HG03064 (cell line): ENCODE results near the gene PAFAH1B1.

Source experiments
- ATAC-seq: cut with Tn5 transposase; IDR thresholded peaks from one replicate; pipeline ENCODE4 v1.9.1; 2021; ENCODE audit warnings: low read depth; ENCODE audit not compliant: unreplicated experiment

Gene PAFAH1B1

DNA sequence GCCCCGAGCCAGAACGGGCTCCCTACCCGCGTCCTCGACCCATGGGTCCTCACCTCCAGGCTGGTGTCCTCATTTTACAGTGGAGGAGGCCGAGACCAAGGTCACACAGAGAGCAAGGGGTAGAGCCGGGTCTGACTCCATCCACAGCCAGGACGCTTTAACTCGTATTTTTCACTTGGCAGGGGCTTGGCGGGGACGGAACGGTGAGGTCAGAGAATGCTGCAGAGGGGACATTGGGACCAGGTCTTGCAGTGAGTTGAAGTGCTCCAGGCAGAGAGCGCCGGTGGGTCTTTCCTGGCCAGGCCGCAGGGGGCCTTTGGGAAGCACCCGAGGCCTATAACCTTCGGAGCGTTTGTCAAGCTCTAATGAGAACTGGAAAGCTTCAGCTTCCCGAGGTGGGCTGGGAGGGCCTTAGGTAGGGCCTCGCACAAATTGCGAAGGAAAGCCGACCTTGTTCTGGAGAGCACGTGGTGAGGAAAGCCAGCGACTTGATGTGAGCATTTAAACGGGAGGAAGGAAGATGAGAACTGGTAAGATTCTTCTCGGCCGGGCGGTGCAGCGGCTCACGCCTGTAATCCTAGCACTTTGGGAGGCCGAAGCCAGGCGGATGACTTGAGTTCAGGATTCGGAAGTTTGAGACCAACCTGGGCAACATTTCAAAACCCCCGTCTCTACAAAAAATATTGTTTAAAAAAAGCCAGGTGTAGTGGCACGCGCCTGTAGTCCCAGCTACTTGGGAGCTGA is 119.0 kb downstream of the PAFAH1B1 start:
- ATAC-seq: no peak

- no peak for ATAC-seq
Measured at GRCh38 chr17:2713881-2714280, 120.4 kb downstream of the PAFAH1B1 start.

- no peak for ATAC-seq
Measured at GRCh38 chr17:2716649-2717048, 123.2 kb downstream of the PAFAH1B1 start.

DNA sequence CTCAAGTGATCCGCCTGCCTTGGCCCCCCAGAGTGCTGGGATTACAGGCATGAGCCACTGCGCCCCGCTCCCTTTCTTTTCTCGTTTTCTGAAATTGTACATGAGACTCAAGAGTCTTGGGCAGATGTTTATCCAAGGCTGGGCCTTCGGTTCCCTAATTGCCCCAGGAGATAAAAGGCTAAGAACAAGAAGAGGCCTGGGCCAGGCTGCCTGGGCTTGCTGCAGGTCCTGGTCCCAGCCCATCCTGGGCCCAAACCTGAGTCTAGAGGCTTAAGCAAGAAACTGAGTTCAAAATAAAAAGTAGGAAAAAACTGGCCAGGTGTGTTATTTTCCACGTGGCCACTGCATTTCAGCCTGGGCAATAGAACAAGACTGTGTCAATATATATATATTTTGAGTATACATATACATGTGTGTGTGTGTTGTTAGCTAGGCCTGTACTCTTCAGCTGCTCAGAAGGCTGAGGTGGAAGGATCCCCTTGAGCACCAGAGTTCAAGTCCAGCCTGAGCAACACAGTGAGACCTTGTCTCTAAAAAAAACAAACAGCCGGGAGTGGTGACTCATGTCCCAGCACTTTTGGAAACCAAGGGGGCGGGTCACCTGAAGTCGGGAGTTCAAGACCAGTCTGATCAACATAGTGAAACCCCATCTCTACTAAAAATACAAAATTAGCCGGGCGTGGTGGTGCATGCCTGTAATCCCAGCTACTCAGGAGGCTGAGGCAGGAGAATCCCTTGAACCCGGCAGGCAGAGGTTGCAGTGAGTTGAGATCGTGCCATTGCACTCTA is 124.9 kb downstream of the PAFAH1B1 start:
- no peak for ATAC-seq

DNA sequence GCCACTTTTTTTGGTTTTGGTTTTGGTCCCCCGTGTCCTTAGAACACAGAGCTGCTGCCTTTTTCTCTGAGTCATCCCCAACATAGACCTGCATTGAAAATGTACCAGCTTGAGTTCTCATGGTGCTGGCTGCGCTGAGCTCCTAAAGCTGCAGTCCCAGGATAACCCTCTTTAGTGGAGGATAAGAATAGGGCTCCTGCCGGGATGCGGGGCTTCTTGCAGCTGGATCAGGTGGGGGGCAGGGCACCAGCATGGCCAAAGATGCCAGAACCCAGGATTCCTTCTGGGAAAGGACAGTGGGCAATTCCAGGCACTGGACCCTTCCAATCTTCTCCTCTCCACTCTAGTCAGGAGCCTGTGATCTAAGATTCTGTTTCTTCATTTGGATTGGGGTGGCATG is 126.4 kb downstream of the PAFAH1B1 start:
- ATAC-seq: no peak

DNA sequence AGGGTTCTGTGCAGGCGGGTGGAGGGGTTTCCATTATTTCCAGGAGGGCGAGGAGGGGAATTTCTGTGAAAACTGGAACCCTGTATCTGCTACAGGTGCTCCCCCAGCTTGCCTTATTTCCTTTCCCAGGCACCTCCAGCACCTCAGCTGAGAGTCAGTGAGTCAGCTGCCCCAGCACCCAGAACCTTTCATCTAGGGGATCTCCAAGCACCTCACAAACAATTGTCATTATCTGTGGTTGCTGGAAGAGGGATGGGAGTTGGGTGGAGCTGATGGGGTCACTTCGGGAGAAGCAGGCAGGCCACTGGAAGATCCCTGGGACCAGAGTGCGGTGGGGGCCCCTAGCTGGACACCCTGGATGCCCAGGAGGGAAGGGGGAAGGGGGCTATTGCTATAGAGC is 128.1 kb downstream of the PAFAH1B1 start:
- ATAC-seq: no peak

DNA sequence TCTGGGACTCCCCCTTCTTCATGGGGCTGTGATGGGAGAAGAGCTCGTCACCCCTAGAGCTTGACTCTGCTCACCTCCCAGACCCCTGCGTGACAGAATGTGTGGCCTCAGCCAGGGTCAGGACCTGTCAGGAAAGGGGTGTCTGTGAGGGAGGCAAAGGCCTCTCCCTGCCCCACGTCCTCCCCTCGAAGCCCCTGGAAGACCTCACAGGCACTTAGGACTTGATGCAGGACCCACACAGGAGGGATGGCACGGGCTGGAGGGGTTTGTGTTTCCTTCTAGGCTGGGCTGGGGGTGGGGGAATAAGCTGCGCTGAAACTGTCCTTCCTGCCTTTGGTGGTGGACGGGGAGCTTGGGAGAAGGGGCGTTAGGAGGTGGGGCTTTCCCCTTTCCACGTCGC is 129.2 kb downstream of the PAFAH1B1 start:
- ATAC-seq: no peak

DNA sequence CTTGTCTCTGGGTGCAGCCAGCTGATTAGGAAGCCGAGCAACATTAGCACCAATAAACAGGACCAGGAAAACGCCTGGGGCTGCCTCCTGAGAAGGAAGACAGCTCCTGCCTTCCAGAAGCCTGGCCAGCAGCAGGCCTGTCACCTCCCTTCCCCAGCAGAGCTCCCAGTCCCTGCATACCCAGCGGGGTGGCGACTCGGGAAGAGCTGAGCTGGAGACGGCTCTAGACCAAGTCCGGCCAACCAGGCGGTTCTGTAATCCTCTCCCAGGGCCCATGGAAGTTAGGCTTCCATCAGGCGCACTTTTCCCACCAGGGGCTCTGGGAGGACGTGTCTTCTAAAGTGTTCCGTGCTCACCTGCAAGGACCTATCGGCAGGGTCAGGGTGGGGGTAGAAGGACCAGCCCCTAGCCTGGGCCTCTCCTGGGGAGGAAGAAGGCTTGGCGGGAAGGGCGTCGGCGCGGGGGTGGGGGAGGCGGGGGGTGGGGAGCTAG is 130.1 kb downstream of the PAFAH1B1 start:
- ATAC-seq: no peak

GRCh38 chr17:2723997-2724783 is 130.7 kb downstream of the PAFAH1B1 start:
- ATAC-seq: no peak

DNA sequence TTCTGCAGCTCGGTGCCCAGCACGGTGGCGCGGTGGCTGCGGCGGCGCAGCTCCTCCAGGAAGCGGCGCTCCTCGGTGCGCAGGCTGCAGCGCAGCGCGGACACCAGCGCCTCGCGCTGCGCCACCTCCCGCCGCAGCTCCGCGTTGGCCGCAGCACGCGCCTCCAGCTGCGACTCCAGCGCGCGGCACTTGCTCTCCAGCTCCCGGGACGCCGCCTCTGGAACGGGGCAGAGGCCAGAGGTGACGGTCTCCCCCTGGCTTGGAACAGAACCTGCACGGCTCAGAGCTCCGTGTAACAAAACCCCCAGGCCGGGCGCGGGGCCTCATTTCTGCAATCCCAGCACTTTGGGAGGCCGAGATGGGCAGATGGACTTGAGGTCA is 131.3 kb downstream of the PAFAH1B1 start:
- no peak for ATAC-seq

- ATAC-seq: no peak
Measured at GRCh38 chr17:2730764-2731353, 137.4 kb downstream of the PAFAH1B1 start.

GRCh38 chr17:2731807-2732206 is 138.4 kb downstream of the PAFAH1B1 start:
- no peak for ATAC-seq

GRCh38 chr17:2734939-2735338 is 141.5 kb downstream of the PAFAH1B1 start:
- ATAC-seq: no peak
